WTC11 (cell line): Measurements from ENCODE around the gene PLK2. TPM values are rescaled to one million over a fixed set of nuclear protein-coding genes. Genes with fewer than 3 reads are reported as not detected.

Experiments used
- ATAC-seq: fragments of 200-7000 bp; cut with Tn5 transposase; 2 replicates; pipeline ENCODE4 v1.10.0; 2021; ENCODE audit warnings: mild to moderate bottlenecking, moderate library complexity
- CTCF ChIA-PET: fragments of 300-600 bp; sonication (Branson Sonifier 250); formaldehyde crosslinking; loops from one replicate; lab custom pipeline; 2021; ENCODE audit warnings: antibody characterized with exemption; lab: Charles Lee
- POLR2A ChIA-PET: fragments of 350-600 bp; sonication (Branson Sonifier 250); formaldehyde crosslinking; loops from one replicate; lab custom pipeline; 2021; ENCODE audit warnings: antibody characterized with exemption; lab: Charles Lee
- DNase-seq: peaks from one replicate; pipeline ENCODE4 v3.0.0; 2021; ENCODE audit warnings: low spot score
- H3K27ac Mint-ChIP-seq: 2 replicates; pipeline ENCODE4 v1.8.0; 2021; ENCODE audit warnings: mixed read lengths
- H3K27me3 Mint-ChIP-seq: 2 replicates; pipeline ENCODE4 v1.8.0; 2021; ENCODE audit warnings: low read depth, mild to moderate bottlenecking, moderate library complexity, mixed read lengths
- H3K36me3 Mint-ChIP-seq: 2 replicates; pipeline ENCODE4 v1.8.0; 2021; ENCODE audit warnings: mixed read lengths
- H3K4me1 Mint-ChIP-seq: 2 replicates; pipeline ENCODE4 v1.8.0; 2022; ENCODE audit warnings: mixed read lengths
- H3K4me3 Mint-ChIP-seq: 2 replicates; pipeline ENCODE4 v1.8.0; 2021; ENCODE audit warnings: mild to moderate bottlenecking, moderate library complexity, mixed read lengths
- H3K9me3 Mint-ChIP-seq: 2 replicates; pipeline ENCODE4 v1.8.0; 2021; ENCODE audit warnings: mixed read lengths
- ELF4 ChIP-seq: sonication (generic); formaldehyde crosslinking; IDR thresholded peaks from 2 replicates; pipeline ENCODE4 v1.8.1; 2022; ENCODE audit warnings: low read depth, mild to moderate bottlenecking, moderate library complexity, missing genetic modification reagents
- EMX1 ChIP-seq: fragments of 250-450 bp; sonication (Bioruptor Pico); IDR thresholded peaks from 2 replicates; pipeline ENCODE4 v1.8.0; 2021; ENCODE audit warnings: mild to moderate bottlenecking
- ETV6 ChIP-seq: sonication (generic); formaldehyde crosslinking; IDR thresholded peaks from 2 replicates; pipeline ENCODE4 v1.8.1; 2022; ENCODE audit warnings: mild to moderate bottlenecking, missing genetic modification reagents
- FOXP1 ChIP-seq: sonication (generic); formaldehyde crosslinking; IDR thresholded peaks from 2 replicates; pipeline ENCODE4 v1.8.0; 2022; ENCODE audit warnings: missing genetic modification reagents, mild to moderate bottlenecking, moderate library complexity, borderline replicate concordance
- FOXP4 ChIP-seq: sonication (generic); formaldehyde crosslinking; IDR thresholded peaks from 2 replicates; pipeline ENCODE4 v1.8.0; 2022; ENCODE audit warnings: mild to moderate bottlenecking, missing genetic modification reagents
- GRHL2 ChIP-seq: fragments of 250-450 bp; sonication (Bioruptor Pico); IDR thresholded peaks from 2 replicates; pipeline ENCODE4 v1.8.0; 2022; ENCODE audit warnings: mild to moderate bottlenecking, moderate library complexity; ENCODE audit not compliant: insufficient replicate concordance, severe bottlenecking
- JAZF1 ChIP-seq: fragments of 250-450 bp; sonication (Bioruptor Pico); IDR thresholded peaks from 2 replicates; pipeline ENCODE4 v1.9.0; 2021; ENCODE audit warnings: moderate library complexity, mild to moderate bottlenecking, inconsistent platforms
- MLX ChIP-seq: sonication (generic); formaldehyde crosslinking; IDR thresholded peaks from 2 replicates; pipeline ENCODE4 v1.8.1; 2023; ENCODE audit warnings: mild to moderate bottlenecking, missing genetic modification reagents, moderate library complexity
- NR1H2 ChIP-seq: sonication (generic); formaldehyde crosslinking; IDR thresholded peaks from 2 replicates; pipeline ENCODE4 v1.9.0; 2021; ENCODE audit warnings: mild to moderate bottlenecking, moderate library complexity, missing genetic modification reagents
- NR2C2 ChIP-seq: sonication (generic); formaldehyde crosslinking; IDR thresholded peaks from 2 replicates; pipeline ENCODE4 v1.8.0; 2022; ENCODE audit warnings: mild to moderate bottlenecking, missing genetic modification reagents
- SOX15 ChIP-seq: fragments of 250-450 bp; sonication (Bioruptor Pico); IDR thresholded peaks from 2 replicates; pipeline ENCODE4 v1.9.0; 2021; ENCODE audit warnings: mild to moderate bottlenecking
- ZBTB21 ChIP-seq: sonication (generic); formaldehyde crosslinking; IDR thresholded peaks from 2 replicates; pipeline ENCODE4 v1.8.1; 2023; ENCODE audit warnings: mild to moderate bottlenecking, missing genetic modification reagents, borderline replicate concordance
- ZMAT4 ChIP-seq: fragments of 250-450 bp; sonication (Bioruptor Pico); IDR thresholded peaks from 2 replicates; pipeline ENCODE4 v1.9.0; 2021; ENCODE audit warnings: mild to moderate bottlenecking
- ZNF396 ChIP-seq: fragments of 250-450 bp; sonication (Bioruptor Pico); IDR thresholded peaks from 2 replicates; pipeline ENCODE4 v1.8.0; 2021; ENCODE audit warnings: mild to moderate bottlenecking, moderate library complexity, borderline replicate concordance
- total RNA-seq: library from RNA; stranded (reverse); gene quantifications from 3 replicates; pipeline ENCODE4 v1.2.3, GENCODE V29; 2021
- TF ChIP-seq, protein P1 (sequence below): sonication (generic); formaldehyde crosslinking; IDR thresholded peaks from 2 replicates; pipeline ENCODE4 v1.8.1; 2022; ENCODE audit warnings: mild to moderate bottlenecking, moderate library complexity, missing genetic modification reagents
- TF ChIP-seq, protein P2 (sequence below): sonication (generic); formaldehyde crosslinking; IDR thresholded peaks from 2 replicates; pipeline ENCODE4 v1.8.1; 2023; ENCODE audit warnings: mild to moderate bottlenecking, missing genetic modification reagents
- TF ChIP-seq, protein P3 (sequence below): sonication (generic); formaldehyde crosslinking; IDR thresholded peaks from 2 replicates; pipeline ENCODE4 v1.8.1; 2022; ENCODE audit warnings: low read depth, mild to moderate bottlenecking, moderate library complexity, missing genetic modification reagents, borderline replicate concordance
- TF ChIP-seq, protein P4 (sequence below): fragments of 250-450 bp; sonication (Bioruptor Pico); IDR thresholded peaks from 2 replicates; pipeline ENCODE4 v1.9.0; 2021; ENCODE audit warnings: mild to moderate bottlenecking
- TF ChIP-seq, protein P5 (sequence below): sonication (generic); formaldehyde crosslinking; IDR thresholded peaks from 2 replicates; pipeline ENCODE4 v1.8.1; 2023; ENCODE audit warnings: mild to moderate bottlenecking, missing genetic modification reagents
- TF ChIP-seq, protein P6 (sequence below): sonication (generic); formaldehyde crosslinking; IDR thresholded peaks from 2 replicates; pipeline ENCODE4 v1.8.1; 2023; ENCODE audit warnings: mild to moderate bottlenecking, missing genetic modification reagents, moderate library complexity

Gene PLK2
- total RNA-seq, 1 experiment from 2014 or later = 37.1 TPM

DNA sequence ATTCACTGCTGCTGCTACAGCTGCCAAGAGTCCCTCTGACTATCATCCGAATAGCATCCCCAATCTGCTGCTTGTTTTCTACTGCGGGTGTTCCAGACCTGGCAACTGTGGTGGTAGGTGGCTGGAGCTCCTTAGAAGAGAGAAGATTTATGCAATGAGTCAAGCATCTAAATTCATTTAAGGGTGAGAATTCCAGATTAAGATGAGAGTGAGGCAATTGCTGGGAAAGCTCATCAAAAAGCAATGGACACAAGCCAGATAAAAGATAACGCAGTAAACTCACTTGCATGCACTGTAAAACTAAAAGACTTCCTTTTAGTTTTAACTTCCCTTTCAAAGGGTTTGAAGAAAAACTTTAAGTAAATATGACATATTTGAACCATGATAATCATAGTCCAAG lies 3.9 kb downstream of the PLK2 start (continued):
- TF ChIP-seq, protein P1, sequence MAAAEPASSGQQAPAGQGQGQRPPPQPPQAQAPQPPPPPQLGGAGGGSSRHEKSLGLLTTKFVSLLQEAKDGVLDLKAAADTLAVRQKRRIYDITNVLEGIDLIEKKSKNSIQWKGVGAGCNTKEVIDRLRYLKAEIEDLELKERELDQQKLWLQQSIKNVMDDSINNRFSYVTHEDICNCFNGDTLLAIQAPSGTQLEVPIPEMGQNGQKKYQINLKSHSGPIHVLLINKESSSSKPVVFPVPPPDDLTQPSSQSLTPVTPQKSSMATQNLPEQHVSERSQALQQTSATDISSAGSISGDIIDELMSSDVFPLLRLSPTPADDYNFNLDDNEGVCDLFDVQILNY (CRISPR knock-in tag) = no peak
- TF ChIP-seq, protein P2, sequence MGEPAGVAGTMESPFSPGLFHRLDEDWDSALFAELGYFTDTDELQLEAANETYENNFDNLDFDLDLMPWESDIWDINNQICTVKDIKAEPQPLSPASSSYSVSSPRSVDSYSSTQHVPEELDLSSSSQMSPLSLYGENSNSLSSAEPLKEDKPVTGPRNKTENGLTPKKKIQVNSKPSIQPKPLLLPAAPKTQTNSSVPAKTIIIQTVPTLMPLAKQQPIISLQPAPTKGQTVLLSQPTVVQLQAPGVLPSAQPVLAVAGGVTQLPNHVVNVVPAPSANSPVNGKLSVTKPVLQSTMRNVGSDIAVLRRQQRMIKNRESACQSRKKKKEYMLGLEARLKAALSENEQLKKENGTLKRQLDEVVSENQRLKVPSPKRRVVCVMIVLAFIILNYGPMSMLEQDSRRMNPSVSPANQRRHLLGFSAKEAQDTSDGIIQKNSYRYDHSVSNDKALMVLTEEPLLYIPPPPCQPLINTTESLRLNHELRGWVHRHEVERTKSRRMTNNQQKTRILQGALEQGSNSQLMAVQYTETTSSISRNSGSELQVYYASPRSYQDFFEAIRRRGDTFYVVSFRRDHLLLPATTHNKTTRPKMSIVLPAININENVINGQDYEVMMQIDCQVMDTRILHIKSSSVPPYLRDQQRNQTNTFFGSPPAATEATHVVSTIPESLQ (CRISPR knock-in tag) = no peak
- TF ChIP-seq NR2C2 (CRISPR knock-in tag) = no peak
- no peak for TF ChIP-seq ETV6 (CRISPR knock-in tag)
- TF ChIP-seq, protein P3, sequence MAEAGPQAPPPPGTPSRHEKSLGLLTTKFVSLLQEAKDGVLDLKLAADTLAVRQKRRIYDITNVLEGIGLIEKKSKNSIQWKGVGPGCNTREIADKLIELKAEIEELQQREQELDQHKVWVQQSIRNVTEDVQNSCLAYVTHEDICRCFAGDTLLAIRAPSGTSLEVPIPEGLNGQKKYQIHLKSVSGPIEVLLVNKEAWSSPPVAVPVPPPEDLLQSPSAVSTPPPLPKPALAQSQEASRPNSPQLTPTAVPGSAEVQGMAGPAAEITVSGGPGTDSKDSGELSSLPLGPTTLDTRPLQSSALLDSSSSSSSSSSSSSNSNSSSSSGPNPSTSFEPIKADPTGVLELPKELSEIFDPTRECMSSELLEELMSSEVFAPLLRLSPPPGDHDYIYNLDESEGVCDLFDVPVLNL (CRISPR knock-in tag) = no peak
- TF ChIP-seq, protein P4, sequence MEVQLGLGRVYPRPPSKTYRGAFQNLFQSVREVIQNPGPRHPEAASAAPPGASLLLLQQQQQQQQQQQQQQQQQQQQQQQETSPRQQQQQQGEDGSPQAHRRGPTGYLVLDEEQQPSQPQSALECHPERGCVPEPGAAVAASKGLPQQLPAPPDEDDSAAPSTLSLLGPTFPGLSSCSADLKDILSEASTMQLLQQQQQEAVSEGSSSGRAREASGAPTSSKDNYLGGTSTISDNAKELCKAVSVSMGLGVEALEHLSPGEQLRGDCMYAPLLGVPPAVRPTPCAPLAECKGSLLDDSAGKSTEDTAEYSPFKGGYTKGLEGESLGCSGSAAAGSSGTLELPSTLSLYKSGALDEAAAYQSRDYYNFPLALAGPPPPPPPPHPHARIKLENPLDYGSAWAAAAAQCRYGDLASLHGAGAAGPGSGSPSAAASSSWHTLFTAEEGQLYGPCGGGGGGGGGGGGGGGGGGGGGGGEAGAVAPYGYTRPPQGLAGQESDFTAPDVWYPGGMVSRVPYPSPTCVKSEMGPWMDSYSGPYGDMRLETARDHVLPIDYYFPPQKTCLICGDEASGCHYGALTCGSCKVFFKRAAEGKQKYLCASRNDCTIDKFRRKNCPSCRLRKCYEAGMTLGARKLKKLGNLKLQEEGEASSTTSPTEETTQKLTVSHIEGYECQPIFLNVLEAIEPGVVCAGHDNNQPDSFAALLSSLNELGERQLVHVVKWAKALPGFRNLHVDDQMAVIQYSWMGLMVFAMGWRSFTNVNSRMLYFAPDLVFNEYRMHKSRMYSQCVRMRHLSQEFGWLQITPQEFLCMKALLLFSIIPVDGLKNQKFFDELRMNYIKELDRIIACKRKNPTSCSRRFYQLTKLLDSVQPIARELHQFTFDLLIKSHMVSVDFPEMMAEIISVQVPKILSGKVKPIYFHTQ = no peak
- no peak for TF ChIP-seq ZBTB21 (CRISPR knock-in tag)
- TF ChIP-seq JAZF1 (CRISPR knock-in tag) = no peak
- no peak for TF ChIP-seq FOXP4

DNA sequence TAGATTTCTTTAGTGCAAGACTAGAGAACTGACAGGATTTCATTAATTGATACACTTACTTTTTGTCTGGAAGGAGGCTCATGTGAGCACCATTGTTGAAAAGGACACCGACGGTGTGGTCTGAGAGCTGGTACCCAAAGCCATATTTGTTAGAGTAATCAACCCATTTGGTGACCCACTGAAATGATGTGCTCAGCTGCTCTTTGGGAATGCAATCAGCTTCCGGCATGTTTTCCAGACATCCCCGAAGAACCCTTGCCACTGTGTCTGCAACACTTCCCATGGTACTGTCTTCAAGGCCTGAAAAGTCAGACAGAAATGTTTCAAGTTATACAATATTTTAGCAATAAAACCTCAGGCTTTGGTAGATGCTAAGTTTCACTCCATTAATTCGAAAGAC lies 4.4 kb downstream of the PLK2 start:
- H3K27me3 Mint-ChIP-seq = peaks cover 2% of the 10 kb centered on the region
- TF ChIP-seq MLX (CRISPR knock-in tag) (no peak), ZMAT4 (CRISPR knock-in tag) (no peak)
- H3K27ac Mint-ChIP-seq = no peak overlapping the region
- H3K4me3 Mint-ChIP-seq = no peak overlapping the region
- H3K9me3 Mint-ChIP-seq = no peaks in the 10 kb centered on the region
- no peak for DNase-seq
- ATAC-seq = no peak
- H3K36me3 Mint-ChIP-seq = peaks cover 54% of the 10 kb centered on the region
- peaks cover 14% of the 10 kb centered on the region for H3K4me1 Mint-ChIP-seq
- ChIA-PET CTCF (no interaction called here), POLR2A (no interaction called here)

DNA sequence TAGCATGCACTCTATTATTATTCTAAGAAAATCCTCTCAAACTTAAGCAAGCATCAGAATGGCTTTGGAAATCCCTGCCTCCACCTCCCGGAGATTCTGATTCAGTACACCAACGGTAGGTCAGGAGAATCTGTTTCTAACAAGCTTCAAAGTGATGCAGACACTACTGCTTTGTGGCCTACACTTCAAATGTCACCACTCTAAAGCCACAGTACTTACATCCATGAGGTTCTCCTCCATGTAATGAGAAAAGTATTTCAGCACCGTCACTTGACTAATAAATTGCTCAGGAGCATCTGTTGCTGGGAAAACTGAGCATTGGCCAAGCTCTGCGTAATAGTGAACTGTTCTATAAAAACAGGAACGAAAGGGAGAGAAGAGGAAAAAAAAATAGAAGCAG lies 4.8 kb downstream of the PLK2 start:
- Mint-ChIP-seq H3K36me3 (peaks cover 54% of the 10 kb centered on the region), H3K27me3 (peaks cover 2% of the 10 kb centered on the region), H3K4me1 (peaks cover 14% of the 10 kb centered on the region), H3K4me3 (no peak overlapping the region), H3K27ac (no peak overlapping the region), H3K9me3 (no peaks in the 10 kb centered on the region)
- POLR2A ChIA-PET = no interaction called here
- CTCF ChIA-PET = no interaction called here
- ATAC-seq (no peak), DNase-seq (no peak)
- no peak for TF ChIP-seq EMX1 (CRISPR knock-in tag)
- TF ChIP-seq ZNF396 = no peak
- TF ChIP-seq, protein P5, sequence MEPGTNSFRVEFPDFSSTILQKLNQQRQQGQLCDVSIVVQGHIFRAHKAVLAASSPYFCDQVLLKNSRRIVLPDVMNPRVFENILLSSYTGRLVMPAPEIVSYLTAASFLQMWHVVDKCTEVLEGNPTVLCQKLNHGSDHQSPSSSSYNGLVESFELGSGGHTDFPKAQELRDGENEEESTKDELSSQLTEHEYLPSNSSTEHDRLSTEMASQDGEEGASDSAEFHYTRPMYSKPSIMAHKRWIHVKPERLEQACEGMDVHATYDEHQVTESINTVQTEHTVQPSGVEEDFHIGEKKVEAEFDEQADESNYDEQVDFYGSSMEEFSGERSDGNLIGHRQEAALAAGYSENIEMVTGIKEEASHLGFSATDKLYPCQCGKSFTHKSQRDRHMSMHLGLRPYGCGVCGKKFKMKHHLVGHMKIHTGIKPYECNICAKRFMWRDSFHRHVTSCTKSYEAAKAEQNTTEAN (CRISPR knock-in tag) = no peak
- TF ChIP-seq ELF4 (CRISPR knock-in tag) = no peak
- TF ChIP-seq GRHL2 (CRISPR knock-in tag) = no peak
- no peak for TF ChIP-seq NR1H2 (CRISPR knock-in tag)
- TF ChIP-seq, protein P6, sequence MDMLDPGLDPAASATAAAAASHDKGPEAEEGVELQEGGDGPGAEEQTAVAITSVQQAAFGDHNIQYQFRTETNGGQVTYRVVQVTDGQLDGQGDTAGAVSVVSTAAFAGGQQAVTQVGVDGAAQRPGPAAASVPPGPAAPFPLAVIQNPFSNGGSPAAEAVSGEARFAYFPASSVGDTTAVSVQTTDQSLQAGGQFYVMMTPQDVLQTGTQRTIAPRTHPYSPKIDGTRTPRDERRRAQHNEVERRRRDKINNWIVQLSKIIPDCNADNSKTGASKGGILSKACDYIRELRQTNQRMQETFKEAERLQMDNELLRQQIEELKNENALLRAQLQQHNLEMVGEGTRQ (CRISPR knock-in tag) = no peak
- no peak for TF ChIP-seq ZMAT4 (CRISPR knock-in tag)
- no peak for TF ChIP-seq SOX15
- no peak for TF ChIP-seq FOXP1
